ENCODE data around the gene PHC2.

PHC2 gene

GRCh38 chr1:33388805-33389771, 41.8 kb downstream of the PHC2 start:
- no peak for DNase-seq (ENCODE audit: low spot score)

DNA sequence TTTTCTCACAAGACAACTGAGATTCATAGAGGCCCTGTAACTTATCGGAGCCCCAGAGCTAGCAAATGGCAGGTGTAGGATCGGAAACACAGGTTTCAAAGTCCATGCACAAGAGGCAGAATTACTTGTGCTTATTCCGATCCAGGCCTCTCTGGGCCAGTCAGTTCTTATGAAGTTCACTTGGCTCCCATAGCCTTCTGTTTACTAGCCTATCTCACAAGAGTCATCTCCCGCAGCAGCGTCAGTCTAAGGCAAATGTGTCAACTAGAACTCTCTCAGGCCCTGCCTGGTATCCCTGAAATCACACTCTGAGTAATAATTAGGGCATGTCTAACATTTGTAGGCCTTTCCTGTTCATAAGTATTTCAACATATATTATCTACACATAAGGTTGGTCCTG, 43.3 kb downstream of the PHC2 start:
- no peak for DNase-seq (ENCODE audit: low spot score)

GRCh38 chr1:33385251-33385650, 45.6 kb downstream of the PHC2 start:
- DNase-seq (ENCODE audit: low spot score), result no peak

GRCh38 chr1:33384040-33384812, 46.7 kb downstream of the PHC2 start:
- no peak for DNase-seq (ENCODE audit: low spot score)

DNA sequence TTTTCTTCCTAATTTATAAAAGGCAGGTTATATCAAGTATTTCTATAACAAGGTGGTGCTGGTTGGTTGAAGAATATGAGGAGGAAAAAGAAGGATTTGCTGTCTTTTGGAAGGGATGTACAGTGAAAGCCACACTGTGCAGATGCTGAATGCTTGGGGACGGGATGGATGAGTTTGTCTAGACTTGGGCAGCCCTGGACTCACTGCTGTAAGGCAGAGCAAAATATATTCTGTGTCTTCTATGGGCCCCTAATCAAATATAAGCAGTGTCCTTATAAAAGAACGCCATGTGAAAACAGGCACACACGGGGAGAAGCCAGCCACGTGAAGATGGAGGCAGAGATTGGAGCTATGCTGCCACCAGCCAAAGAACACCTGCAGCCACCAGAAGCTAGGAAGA, 47.4 kb downstream of the PHC2 start:
- DNase-seq (ENCODE audit: low spot score), result no peak

DNA sequence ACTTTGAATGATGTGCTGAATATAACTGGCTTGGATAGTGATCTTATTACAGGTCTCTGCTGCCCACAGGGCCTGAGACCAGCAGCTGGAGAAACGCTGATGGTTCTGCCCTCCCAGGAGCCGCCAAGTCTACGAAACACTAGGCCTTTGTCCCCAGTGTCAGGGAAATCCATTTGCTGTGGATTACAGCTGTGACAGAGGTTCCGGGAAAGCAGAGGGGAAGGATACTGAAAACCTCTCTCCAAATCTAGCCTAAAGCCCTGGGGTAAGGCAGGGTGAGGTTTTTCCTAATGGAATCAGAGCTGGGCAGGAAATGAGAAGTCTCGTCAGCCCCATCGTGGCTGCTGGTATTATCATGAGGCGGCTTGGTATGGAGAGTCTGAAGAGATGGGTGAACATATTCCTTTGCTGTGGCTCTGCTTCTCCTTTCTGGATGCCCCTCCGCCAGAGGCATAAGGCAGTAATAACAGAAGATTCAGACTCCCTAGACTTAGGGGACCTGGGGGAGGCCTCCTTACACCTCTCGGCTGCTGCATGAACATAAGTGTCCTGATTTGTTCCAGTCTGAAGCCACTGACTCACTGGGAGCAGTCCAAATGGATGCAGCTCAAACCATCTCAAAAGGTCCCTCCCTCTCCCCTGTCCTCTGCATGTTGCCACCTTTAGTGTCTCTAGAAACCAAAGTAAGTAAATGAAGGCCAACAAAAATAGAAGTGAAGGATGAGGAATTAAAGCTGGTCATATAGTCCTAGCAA, 48.1 kb downstream of the PHC2 start:
- DNase-seq (ENCODE audit: low spot score), result no peak

DNA sequence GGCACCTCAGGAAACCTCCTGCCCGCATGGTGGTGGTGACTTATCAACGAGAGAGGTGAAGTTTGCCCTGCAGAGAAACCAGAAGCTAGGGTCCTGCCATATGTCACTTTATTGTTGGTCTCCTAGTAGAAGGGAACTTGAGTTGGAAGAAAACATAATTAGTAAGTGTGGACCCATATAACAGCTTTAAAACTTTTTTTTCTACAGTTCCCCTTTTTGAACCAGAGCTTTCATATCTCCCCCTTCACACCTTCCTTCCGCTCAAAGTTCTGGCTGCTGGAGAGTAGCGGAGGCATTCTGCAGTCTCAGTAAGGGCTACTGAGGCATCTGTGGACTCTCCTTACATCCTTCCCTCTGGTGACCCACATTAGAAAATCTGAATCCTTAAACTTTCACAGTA, 48.9 kb downstream of the PHC2 start:
- DNase-seq (ENCODE audit: low spot score), result no peak

GRCh38 chr1:33380811-33381210, 50.1 kb downstream of the PHC2 start:
- DNase-seq (ENCODE audit: low spot score), result no peak

GRCh38 chr1:33379631-33380354, 51.1 kb downstream of the PHC2 start:
- DNase-seq (ENCODE audit: low spot score), result no peak

GRCh38 chr1:33378976-33379375, 51.9 kb downstream of the PHC2 start:
- DNase-seq (ENCODE audit: low spot score), result no peak

DNA sequence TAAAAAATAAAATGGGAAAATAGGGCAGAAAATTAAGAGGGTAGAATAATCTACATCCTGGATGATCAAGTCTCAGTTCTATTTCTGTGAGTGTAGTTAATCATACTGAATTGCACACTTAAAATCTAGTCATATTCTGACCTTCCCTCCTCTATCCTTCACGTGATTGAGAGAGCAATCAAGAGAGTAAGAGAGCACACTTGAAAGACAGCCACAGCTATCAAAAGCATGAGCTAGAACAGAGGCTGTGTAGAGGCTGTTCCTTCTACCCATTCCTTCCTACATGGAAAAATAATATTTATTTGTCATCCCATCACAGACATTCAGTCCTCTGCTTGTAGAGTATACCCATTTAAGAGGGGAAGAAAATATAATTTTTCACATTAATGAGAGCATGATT, 52.4 kb downstream of the PHC2 start:
- DNase-seq (ENCODE audit: low spot score), result no peak

DNA sequence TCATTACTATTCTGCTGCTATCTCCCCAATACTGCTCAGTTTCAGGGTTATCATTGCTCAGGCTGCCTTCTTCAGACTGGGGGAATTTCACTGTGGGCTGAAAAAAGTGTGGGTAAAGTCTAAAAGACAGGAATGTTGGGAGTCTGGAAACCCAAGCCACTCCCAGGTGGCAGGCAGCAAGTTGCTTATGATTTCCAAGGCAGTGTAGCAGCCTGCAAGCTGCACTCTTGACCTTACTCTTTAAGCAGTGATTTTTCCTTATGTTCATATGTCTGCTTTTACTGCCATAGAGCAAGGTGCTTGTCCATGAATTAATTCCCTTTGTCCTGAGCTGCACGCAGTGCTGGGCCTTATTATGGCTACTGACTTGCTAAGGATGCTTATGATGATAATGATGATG, 53.1 kb downstream of the PHC2 start:
- no peak for DNase-seq (ENCODE audit: low spot score)

- DNase-seq (ENCODE audit: low spot score), result no peak
Measured at GRCh38 chr1:33377013-33377412, 53.9 kb downstream of the PHC2 start.

DNA sequence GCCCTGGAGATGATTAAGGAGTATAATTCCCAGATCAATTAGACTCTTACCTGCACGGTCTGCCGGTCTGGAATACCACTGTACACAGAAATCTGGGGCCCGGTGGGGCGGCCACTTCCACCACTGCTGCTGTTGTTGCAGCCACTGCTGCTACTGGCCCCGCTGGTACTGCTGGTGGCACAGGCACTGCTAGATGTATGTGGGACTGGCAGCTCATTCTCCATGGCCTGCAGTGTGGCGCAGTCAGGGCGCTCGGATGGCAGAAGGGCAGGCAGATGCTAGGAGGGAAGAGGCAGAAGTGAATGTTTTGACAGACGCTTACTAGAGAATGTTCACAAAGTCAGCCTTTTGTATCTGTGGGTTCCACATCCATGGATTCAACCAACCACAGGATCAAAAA, 55.6 kb downstream of the PHC2 start:
- DNase-seq (ENCODE audit: low spot score), result no peak

- DNase-seq (ENCODE audit: low spot score), result no peak
Measured at GRCh38 chr1:33374336-33375105, 56.4 kb downstream of the PHC2 start.

- no peak for DNase-seq (ENCODE audit: low spot score)
Measured at GRCh38 chr1:33373606-33374005, 57.3 kb downstream of the PHC2 start.

DNA sequence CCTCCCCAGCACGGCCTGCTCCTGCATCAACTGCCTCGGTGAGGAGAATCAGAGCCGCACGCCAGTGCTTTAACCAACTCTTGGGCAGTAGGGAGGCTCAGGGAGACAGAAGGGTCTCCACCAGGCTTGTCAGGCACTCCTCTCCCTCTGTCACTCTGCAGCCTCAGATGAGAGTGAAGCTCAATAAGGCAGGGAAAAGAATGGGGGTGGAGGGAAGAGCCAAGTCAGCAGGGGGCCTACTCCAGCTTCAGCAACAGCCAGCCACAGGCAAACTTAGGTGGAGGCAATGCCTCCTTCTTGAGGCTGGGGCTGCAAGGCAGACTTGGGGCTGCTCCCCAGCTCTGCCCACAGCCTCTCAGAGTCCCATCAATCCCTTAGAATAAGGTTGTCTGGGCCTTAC, 58.2 kb downstream of the PHC2 start:
- DNase-seq (ENCODE audit: low spot score), result no peak

DNA sequence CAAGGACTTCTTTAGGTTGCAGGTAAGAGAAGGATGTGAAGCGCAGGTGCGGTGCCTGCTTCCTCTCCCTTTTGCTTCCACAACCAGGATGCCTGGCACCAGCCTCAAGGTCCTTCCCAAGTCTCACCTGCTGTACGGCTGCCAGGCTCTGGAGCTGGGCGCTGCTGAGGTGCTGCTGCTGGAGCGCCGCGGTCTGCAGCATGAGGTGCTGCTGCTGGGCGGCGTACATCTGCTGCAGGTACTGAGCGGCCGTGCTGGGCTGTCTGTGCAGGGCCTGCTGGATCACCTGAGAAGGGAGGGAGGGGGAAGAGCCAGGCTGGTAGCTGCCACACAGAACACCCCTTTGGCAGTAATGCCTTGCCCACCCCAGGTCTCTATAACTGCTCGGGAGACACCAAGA, 58.7 kb downstream of the PHC2 start:
- no peak for DNase-seq (ENCODE audit: low spot score)

DNA sequence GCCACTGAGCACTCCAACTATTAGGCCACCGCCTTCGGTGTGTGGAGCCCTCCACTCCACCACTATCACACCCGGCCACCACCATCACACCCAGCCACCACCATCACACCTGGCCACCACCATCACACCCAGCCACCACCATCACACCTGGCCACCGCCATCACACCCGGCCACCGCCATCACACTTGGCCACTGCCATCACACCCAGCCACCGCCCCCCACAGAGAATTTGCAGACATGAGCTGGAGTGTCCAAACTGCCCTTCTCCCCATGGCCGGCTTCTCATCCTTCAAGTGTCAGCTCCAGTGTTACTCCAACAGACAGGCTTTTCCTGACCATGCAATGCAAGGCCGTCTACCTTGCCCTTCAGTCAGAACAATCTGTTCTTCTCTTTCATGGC, 59.6 kb downstream of the PHC2 start:
- DNase-seq (ENCODE audit: low spot score), result no peak

- DNase-seq (ENCODE audit: low spot score), result no peak
Measured at GRCh38 chr1:33370827-33371226, 60.1 kb downstream of the PHC2 start.

DNA sequence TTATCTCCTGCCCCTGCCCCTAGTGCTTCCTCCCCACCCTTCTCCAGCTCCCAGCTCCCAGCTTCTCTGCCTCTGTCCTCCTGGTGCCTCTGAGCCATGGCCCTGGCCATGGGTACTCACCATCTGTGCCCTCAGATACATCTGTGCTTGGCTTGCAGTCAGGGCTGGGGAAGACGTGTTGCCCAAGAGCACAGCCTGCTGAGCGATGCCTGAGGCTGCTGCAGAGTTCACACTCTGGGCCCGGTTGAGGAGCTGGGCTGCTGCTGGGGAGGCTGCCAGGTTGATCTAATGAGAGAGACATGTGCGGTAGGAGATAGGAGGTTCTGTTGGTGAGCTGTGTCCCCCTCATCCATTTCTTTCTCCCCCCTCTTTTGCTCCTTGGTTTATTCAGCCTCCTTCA, 60.6 kb downstream of the PHC2 start:
- DNase-seq (ENCODE audit: low spot score), result no peak

Measured in LoVo (cell line).